PC-3 (cell line): ENCODE measurements around the gene SRRD. TPM values are rescaled to one million over a fixed set of nuclear protein-coding genes. Genes with fewer than 3 reads are reported as not detected.
A peak's percentile ranks its signal among the peaks of the same experiment; 100 is the strongest.

Source experiments
- ATAC-seq: fragments of 200-7000 bp; cut with Tn5 transposase; 2 replicates; pipeline ENCODE4 v1.9.1; 2020; ENCODE audit warnings: mild to moderate bottlenecking, moderate library complexity
- BruUV-seq: library from RNA; stranded (reverse); fragments of 400-500 nt; replicated peaks from 2 replicates; lab custom pipeline; 2021; lab: Mats Ljungman, UMichigan
- CTCF ChIA-PET: fragments of 300-600 bp; sonication (Branson Sonifier 250); formaldehyde crosslinking; loops from one replicate; lab custom pipeline; 2022; ENCODE audit warnings: antibody characterized with exemption; lab: Charles Lee
- POLR2A ChIA-PET: fragments of 300-600 bp; sonication (Branson Sonifier 250); formaldehyde crosslinking; loops from one replicate; lab custom pipeline; 2022; ENCODE audit warnings: antibody characterized with exemption; ENCODE audit not compliant: unreplicated experiment; lab: Charles Lee
- DNase-seq: peaks from one replicate; pipeline ENCODE4 v3.0.0-alpha.2; 2015
- H2AFZ ChIP-seq: fragments of 300-600 bp; sonication (generic); 2 replicates; pipeline ENCODE4 v1.6.0; 2016; ENCODE audit warnings: antibody characterized with exemption, low read length
- H3F3A ChIP-seq: fragments of 300-600 bp; sonication (generic); one replicate; pipeline ENCODE4 v1.6.0; 2017; ENCODE audit warnings: antibody characterized with exemption, low read length, control low read depth, mild to moderate bottlenecking; ENCODE audit not compliant: unreplicated experiment
- H3K27ac ChIP-seq: fragments of 300-600 bp; sonication (generic); 2 replicates; pipeline ENCODE4 v1.5.1; 2016; ENCODE audit warnings: mild to moderate bottlenecking, low read length
- H3K27me3 ChIP-seq: fragments of 300-600 bp; sonication (generic); 2 replicates; pipeline ENCODE4 v1.6.1; 2016; ENCODE audit warnings: low read length, mixed read lengths
- H3K36me3 ChIP-seq: fragments of 300-600 bp; sonication (generic); 2 replicates; pipeline ENCODE4 v1.6.1; 2016; ENCODE audit warnings: low read depth, mixed run types, low read length, mixed read lengths
- H3K4me1 ChIP-seq: fragments of 300-600 bp; sonication (generic); 2 replicates; pipeline ENCODE4 v1.5.1; 2016; ENCODE audit warnings: low read length; ENCODE audit not compliant: insufficient read depth
- H3K4me2 ChIP-seq: fragments of 300-600 bp; sonication (generic); 2 replicates; pipeline ENCODE4 v1.6.0; 2016; ENCODE audit warnings: low read length
- H3K4me3 ChIP-seq: fragments of 300-600 bp; sonication (generic); 2 replicates; pipeline ENCODE4 v1.5.1; 2016; ENCODE audit warnings: mild to moderate bottlenecking, low read length, mixed read lengths
- H3K79me2 ChIP-seq: fragments of 300-600 bp; sonication (generic); 2 replicates; pipeline ENCODE4 v1.6.1; 2017; ENCODE audit warnings: low read length, mixed read lengths
- H3K9ac ChIP-seq: fragments of 300-600 bp; sonication (generic); 2 replicates; pipeline ENCODE4 v1.6.0; 2016; ENCODE audit warnings: mild to moderate bottlenecking, low read length
- H3K9me2 ChIP-seq: fragments of 300-600 bp; sonication (generic); replicated peaks from 2 replicates; pipeline ENCODE4 v1.6.1; 2016; ENCODE audit warnings: mixed run types, low read length, mixed read lengths
- H3K9me3 ChIP-seq: fragments of 300-600 bp; sonication (generic); 2 replicates; pipeline ENCODE4 v1.6.1; 2016; ENCODE audit warnings: low read length, mixed read lengths
- H4K20me1 ChIP-seq: fragments of 300-600 bp; sonication (generic); 2 replicates; pipeline ENCODE4 v1.6.1; 2016; ENCODE audit warnings: low read length, mixed read lengths
- CTCF ChIP-seq: fragments of 300-600 bp; sonication (generic); conservative IDR thresholded peaks from 2 replicates; pipeline ENCODE4 v1.5.1; 2017; ENCODE audit warnings: antibody characterized with exemption, low read depth, mild to moderate bottlenecking, low read length
- EZH2 ChIP-seq: fragments of 300-600 bp; sonication (generic); IDR thresholded peaks from one replicate; pipeline ENCODE4 v1.6.1; 2017; ENCODE audit warnings: antibody characterized with exemption, mild to moderate bottlenecking, low read length; ENCODE audit not compliant: unreplicated experiment
- EZH2phosphoT487 ChIP-seq: fragments of 300-600 bp; sonication (generic); IDR thresholded peaks from 2 replicates; pipeline ENCODE4 v1.6.1; 2018; ENCODE audit warnings: mild to moderate bottlenecking, antibody characterized with exemption, low read length, borderline replicate concordance
- intact Hi-C: fragments of 100-400 bp; cut with micrococcal nuclease; formaldehyde crosslinking; loops from 2 replicates; pipeline ENCODE4 v1.9.0; 2023
- total RNA-seq: library from RNA; depleted of rRNA; stranded (reverse); fragments of >200 nt; gene quantifications from 2 replicates; pipeline ENCODE4 v1.2.3, GENCODE V29; 2014

Gene SRRD
- total RNA-seq, 1 experiment from 2014 or later = 17.6 TPM

DNA sequence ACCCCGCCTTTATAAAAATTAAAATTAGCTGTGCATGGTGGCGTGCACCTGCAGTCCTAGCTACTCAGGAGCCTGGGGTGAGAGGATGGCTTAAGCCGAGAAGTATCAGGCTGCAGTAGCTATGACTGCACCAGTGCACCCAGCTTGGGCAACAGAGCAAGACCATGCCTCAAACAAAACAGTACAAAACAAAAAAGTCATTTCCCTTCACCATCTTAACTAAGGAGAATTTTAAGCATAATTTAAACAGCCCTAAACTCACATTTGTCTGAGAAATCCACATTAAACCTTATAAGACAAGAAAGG lies 51.9 kb downstream of the SRRD start:
- no TSS peak for BruUV-seq
- Histone ChIP-seq H3K4me1 (no peaks in the 10 kb centered on the region), H3K4me3 (no peak overlapping the region), H3K4me2 (no peak overlapping the region), H3K27me3 (no peaks in the 10 kb centered on the region), H3K79me2 (no peaks in the 10 kb centered on the region), H3K27ac (no peak overlapping the region), H3F3A (no peaks in the 10 kb centered on the region), H2AFZ (no peak overlapping the region), H3K36me3 (no peaks in the 10 kb centered on the region), H3K9ac (no peak overlapping the region), H3K9me3 (no peaks in the 10 kb centered on the region), H4K20me1 (no peaks in the 10 kb centered on the region), H3K9me2 (no peaks in the 10 kb centered on the region)
- TF ChIP-seq EZH2phosphoT487 (no peak), EZH2 (no peak), CTCF (no peak)
- ATAC-seq (no peak), DNase-seq (no peak)
- ChIA-PET POLR2A (no interaction called here), CTCF (no interaction called here)
- intact Hi-C loops = no loop called here

GRCh38 chr22:26536056-26536761 lies 52.5 kb downstream of the SRRD start:
- Histone ChIP-seq H3K27ac (no peak overlapping the region), H3K9me2 (no peaks in the 10 kb centered on the region), H3K9ac (no peak overlapping the region), H3K4me3 (no peak overlapping the region), H3K4me1 (no peaks in the 10 kb centered on the region), H3K9me3 (no peaks in the 10 kb centered on the region), H3K4me2 (no peak overlapping the region), H3K36me3 (no peaks in the 10 kb centered on the region), H3K27me3 (no peaks in the 10 kb centered on the region), H3F3A (no peaks in the 10 kb centered on the region), H2AFZ (no peak overlapping the region), H4K20me1 (no peaks in the 10 kb centered on the region), H3K79me2 (no peaks in the 10 kb centered on the region)
- intact Hi-C loops = no loop called here
- no peak for TF ChIP-seq EZH2
- TF ChIP-seq EZH2phosphoT487 = no peak
- no peak for TF ChIP-seq CTCF
- no TSS peak for BruUV-seq
- CTCF ChIA-PET = no interaction called here
- POLR2A ChIA-PET = no interaction called here
- ATAC-seq (no peak), DNase-seq (peak; percentile 50)

DNA sequence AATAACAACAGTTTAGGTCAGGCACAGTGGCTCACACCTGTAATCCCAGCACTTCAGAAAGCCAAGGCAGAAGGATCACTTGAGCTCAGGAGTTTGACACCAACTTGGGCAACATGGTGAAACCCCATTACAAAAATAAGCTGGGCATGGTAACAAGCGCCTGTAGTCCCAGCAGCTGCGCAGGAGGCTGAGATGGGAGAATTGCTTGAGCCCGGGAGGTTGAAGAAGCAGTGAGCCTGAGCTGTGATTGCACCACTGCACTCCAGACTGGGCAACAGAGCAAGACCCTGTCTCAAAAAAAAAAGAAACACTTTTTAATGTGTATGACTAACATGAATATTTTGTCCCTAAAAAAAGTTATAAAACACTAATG lies 53.1 kb downstream of the SRRD start:
- Histone ChIP-seq H3K27me3 (no peaks in the 10 kb centered on the region), H3K9me2 (no peaks in the 10 kb centered on the region), H3K9me3 (no peaks in the 10 kb centered on the region), H3F3A (no peaks in the 10 kb centered on the region), H4K20me1 (no peaks in the 10 kb centered on the region), H3K4me3 (no peak overlapping the region), H3K79me2 (no peaks in the 10 kb centered on the region), H3K9ac (no peak overlapping the region), H3K4me2 (no peak overlapping the region), H3K4me1 (no peaks in the 10 kb centered on the region), H2AFZ (no peak overlapping the region), H3K27ac (no peak overlapping the region), H3K36me3 (no peaks in the 10 kb centered on the region)
- ATAC-seq = no peak
- no peak for DNase-seq
- TF ChIP-seq CTCF (no peak), EZH2phosphoT487 (no peak), EZH2 (no peak)
- CTCF ChIA-PET = no interaction called here
- BruUV-seq = no TSS peak
- intact Hi-C loops = no loop called here
- POLR2A ChIA-PET = no interaction called here
